ENCODE results near the gene SPEM2.

Gene SPEM2

DNA sequence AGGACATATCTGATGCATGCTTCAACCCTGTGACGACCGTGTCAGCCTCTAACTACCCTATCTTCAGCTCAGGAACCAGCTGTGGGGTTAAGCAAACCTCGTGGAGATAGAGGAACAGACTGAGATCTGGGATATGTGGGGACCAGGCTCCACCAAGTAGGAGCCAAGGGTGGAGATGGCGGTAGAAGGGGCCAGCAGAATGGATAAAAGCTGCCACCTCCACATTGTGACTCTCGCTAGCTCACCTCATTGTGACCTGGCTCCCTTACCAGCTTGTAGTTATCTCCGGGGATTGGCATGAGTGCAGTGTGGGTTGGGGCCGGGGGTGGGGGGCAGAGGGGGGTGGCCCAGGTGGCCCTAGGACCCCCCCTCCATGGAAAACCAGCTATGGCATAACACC lies at the start of gene SPEM2:
Gene SPEM2, plus strand, starts transcription at position 301 of the 400 bp plus-strand sequence. Its CDS starts 73 bp downstream, at position 374.
- in situ Hi-C loops (cut with HindIII; ENCODE audit: low pct_ligation_motif_present, low pct_unique_long_range_greater_than_20kb, low sequenced_read_pairs): no loop called here
- DNase-seq: no peak

DNA sequence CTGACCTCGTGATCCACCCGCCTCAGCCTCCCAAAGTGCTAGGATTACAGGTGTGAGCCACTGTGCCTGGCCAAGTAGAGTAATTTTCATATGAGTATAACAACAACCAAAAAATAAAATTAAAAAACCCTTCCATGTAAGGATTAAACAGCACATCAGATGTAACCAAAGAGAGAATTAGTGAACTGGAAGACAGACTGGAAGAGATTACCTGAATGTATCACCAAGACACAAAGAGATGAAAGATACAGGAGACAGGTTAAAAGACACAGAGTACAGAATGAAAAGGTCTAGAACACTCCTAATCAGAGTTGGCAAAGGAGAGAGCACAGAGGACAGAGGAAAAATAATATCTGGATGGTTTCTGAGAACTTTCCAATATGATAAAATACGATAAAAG lies 46.3 kb upstream of the SPEM2 start:
- DNase-seq: no peak
- in situ Hi-C loops (cut with HindIII; ENCODE audit: low pct_ligation_motif_present, low pct_unique_long_range_greater_than_20kb, low sequenced_read_pairs): no loop called here

- DNase-seq: no peak
- in situ Hi-C loops (cut with HindIII; ENCODE audit: low pct_ligation_motif_present, low pct_unique_long_range_greater_than_20kb, low sequenced_read_pairs): no loop called here
These were observed 45.1 kb upstream of the SPEM2 start for GRCh38 chr17:7380321-7380720.

DNA sequence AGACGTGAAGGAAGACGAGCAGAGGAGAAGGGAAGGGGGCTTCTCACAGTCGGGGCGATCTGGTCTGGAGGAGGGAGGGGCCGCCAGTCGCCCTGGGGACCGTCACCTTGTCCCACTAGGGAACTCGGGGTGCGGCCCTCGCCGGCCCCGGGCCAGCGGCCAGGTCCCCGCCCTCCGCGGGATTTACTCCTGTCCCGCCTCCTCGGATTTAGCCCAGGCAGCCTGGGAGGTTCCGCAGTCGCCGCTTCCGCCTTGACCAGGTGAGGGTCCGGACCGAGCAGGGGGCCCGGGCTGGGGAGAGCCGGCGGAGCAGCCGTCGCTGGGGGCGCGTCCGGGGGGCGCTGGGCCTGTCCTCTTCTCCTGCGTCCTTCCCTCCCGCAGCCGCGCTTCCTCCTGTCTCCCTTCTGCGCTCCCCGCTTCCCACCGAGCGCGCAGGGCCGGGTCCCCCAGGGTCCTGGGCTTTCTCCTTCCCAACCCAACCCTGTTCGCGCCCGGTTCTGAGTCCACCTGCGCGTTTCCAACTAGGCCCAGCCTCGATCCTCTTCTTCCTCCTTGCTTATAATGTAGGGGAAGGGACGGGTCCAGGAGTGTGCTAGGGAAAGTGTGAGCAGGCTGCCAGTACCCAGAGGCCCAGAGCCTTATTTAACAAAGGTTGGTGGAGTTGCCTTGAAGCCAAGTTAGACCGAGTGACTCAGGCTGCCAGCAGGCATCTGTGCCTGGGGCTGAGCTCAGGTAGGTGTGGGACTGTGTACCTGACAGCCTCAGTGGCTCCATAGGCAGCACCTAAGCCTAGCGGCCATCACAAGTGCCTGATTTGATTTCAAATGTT lies 44.3 kb upstream of the SPEM2 start, which contains the start of gene TNK1:
Gene TNK1, plus strand, starts transcription at position 235 of the 829 bp plus-strand sequence. CDS start 1,838 bp downstream, outside the sequence.
- DNase-seq: peak; percentile 47
- in situ Hi-C loops (cut with HindIII; ENCODE audit: low pct_ligation_motif_present, low pct_unique_long_range_greater_than_20kb, low sequenced_read_pairs): no loop called here

DNA sequence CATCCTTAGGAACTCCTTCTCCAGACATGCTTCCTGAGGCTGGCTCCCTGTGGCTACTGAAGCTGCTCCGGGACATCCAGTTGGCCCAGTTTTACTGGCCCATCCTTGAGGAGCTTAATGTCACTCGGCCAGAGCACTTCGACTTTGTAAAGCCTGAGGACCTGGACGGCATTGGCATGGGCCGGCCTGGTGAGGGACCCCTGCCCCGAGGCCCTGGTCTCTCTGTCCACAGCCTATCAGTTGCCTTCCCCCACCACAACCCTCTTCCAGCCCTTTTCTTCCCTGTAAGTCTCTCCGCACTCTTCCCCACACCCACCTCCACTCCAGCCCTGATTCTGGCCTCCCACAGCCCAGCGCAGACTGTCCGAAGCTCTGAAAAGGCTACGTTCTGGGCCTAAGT lies 42.5 kb upstream of the SPEM2 start:
- no peak for DNase-seq
- in situ Hi-C loops (cut with HindIII; ENCODE audit: low pct_ligation_motif_present, low pct_unique_long_range_greater_than_20kb, low sequenced_read_pairs): no loop called here

- DNase-seq: no peak
- in situ Hi-C loops (cut with HindIII; ENCODE audit: low pct_ligation_motif_present, low pct_unique_long_range_greater_than_20kb, low sequenced_read_pairs): no loop called here
These were observed 42.1 kb upstream of the SPEM2 start for GRCh38 chr17:7383371-7383741.

- DNase-seq: no peak
- in situ Hi-C loops (cut with HindIII; ENCODE audit: low pct_ligation_motif_present, low pct_unique_long_range_greater_than_20kb, low sequenced_read_pairs): no loop called here
These were observed 41.5 kb upstream of the SPEM2 start for GRCh38 chr17:7383742-7384488.

DNA sequence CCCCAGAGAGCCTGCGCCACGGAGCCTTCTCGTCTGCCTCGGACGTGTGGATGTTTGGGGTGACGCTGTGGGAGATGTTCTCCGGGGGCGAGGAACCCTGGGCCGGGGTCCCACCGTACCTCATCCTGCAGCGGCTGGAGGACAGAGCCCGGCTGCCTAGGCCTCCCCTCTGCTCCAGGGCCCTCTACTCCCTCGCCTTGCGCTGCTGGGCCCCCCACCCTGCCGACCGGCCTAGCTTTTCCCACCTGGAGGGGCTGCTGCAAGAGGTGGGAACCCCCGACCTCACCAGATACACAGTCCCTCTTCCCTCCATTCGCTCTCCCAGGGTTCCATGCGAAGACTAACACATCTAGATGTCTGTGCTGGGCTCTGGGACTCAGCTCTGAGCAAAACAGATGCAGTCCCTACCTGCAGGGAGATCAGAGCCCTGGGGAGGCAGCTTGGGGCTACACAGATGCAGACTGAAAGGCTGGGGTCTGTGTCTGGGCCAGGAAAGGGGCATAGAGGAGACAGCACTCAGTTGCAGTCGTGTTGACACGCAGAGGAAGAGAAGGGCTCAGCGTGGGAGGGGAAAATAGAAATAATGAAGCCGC lies 40.8 kb upstream of the SPEM2 start:
- in situ Hi-C loops (cut with HindIII; ENCODE audit: low pct_ligation_motif_present, low pct_unique_long_range_greater_than_20kb, low sequenced_read_pairs): no loop called here
- DNase-seq: no peak

- no peak for DNase-seq
- in situ Hi-C loops (cut with HindIII; ENCODE audit: low pct_ligation_motif_present, low pct_unique_long_range_greater_than_20kb, low sequenced_read_pairs): no loop called here
These were observed 36.6 kb upstream of the SPEM2 start for GRCh38 chr17:7388856-7389255.

GRCh38 chr17:7389924-7390910 lies 35.2 kb upstream of the SPEM2 start:
- in situ Hi-C loops (cut with HindIII; ENCODE audit: low pct_ligation_motif_present, low pct_unique_long_range_greater_than_20kb, low sequenced_read_pairs): no loop called here
- no peak for DNase-seq

GRCh38 chr17:7391307-7391706 lies 34.1 kb upstream of the SPEM2 start:
- in situ Hi-C loops (cut with HindIII; ENCODE audit: low pct_ligation_motif_present, low pct_unique_long_range_greater_than_20kb, low sequenced_read_pairs): no loop called here
- no peak for DNase-seq

DNA sequence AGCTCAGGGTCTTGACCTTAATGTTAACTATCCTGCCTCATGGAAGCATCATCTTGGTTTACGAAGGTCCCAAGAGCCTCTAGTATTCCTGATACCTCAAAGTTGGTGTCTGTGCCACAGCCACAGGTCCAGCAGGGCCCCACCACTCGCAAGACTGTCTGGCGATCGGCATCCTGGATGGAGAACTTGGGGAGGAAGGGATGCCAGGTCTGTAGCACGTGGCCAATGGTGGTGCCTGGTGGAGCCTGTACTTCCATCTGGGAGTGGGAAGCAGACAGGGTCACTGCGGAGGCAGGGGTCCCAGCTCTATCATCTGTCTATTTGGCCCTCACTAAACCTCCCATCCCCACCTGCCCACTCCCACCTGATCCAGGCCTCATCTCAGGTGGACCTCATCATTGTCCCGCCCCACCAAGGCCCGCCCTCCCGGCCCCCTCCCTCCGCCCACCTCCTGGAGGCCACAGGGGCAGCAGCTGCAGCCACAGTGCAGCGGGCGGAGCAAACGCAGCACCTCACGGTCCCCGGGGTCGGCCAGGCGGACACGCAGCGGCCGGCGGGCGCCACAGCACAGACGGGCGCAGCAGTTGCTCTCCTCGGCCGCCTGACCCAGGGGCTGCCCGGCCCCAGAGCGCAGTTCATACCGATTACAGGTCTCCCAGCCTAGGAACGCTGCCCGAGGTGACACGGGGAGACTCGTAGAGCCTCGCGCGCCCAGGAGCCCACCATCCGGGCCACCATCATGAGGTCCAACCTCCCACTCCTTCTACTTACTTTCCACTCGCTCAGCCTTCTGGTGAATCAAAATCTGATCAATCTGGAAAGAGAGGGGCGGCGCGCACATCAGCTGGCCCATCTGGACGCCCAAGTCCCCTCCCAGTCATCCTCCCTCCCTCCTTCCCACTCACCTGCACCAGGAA lies 32.5 kb upstream of the SPEM2 start:
- no peak for DNase-seq
- in situ Hi-C loops (cut with HindIII; ENCODE audit: low pct_ligation_motif_present, low pct_unique_long_range_greater_than_20kb, low sequenced_read_pairs): no loop called here

DNA sequence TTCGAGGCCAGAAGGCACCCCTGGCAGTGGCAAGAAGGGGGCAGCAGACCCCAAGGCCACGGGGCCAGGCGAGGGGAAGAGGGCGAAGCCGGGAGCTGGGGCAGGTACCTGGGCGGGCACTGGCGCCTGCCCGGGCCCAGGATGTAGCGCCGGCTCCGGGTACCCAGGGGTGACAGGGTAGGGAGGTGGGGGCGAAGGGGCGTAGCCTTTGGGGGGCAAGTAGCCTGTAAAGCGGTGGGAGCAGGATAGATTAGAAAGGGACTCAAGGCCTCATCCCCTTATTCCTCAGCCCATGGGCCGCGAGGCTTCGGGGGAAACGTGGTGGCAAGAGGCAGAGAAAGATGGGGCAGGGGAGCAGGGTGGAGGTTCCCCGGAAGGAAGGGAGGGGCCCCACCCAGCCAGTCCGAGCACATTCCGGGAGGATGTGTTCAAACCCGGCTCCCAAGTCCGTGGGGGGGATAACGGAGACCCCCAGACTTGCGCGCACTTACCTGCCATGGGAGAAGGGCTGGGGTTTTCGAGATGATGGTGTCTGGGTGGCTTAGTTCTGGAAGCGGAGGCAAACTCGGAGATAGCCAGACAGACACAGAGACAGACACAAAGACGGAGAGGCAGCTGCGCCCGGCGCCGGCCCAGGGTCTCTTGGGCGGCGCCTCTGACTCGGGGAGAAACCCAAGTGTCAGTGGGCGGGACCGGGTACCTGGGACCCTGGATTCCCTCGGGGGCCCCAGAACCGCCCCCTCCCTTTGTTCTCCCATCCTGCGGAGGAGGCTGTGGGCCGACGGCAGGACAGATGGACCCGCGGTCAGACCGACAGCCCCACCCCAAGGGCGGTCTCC lies 31.6 kb upstream of the SPEM2 start:
- in situ Hi-C loops (cut with HindIII; ENCODE audit: low pct_ligation_motif_present, low pct_unique_long_range_greater_than_20kb, low sequenced_read_pairs): no loop called here
- peak; percentile 26 for DNase-seq

- DNase-seq: peak; percentile 81
- in situ Hi-C loops (cut with HindIII; ENCODE audit: low pct_ligation_motif_present, low pct_unique_long_range_greater_than_20kb, low sequenced_read_pairs): no loop called here
These were observed 30.8 kb upstream of the SPEM2 start, which contains the start of gene PLSCR3 for GRCh38 chr17:7394452-7395191. TSS of gene PLSCR3 (minus strand) at chr17:7394525. CDS start at chr17:7394110, 415 bp downstream.

DNA sequence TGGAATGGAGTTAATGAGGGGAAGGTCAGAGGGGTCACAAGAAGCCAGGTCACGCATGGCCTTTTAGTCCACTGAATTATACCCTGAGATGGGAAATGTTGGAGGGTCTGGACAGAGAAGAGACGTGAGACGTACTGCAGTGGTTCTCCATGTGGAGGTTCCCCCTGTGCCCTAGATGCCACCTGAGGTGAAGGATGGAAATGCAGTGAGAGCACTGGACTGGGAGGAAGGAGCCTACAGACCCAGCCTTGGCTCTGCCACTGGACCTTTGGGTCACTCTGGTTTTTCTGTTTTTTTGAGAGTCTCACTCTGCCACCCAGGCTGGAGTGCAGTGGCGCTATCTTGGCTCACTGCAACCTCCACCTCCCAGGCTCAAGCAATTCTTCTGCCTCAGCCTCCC lies 29.3 kb upstream of the SPEM2 start:
- in situ Hi-C loops (cut with HindIII; ENCODE audit: low pct_ligation_motif_present, low pct_unique_long_range_greater_than_20kb, low sequenced_read_pairs): no loop called here
- no peak for DNase-seq

DNA sequence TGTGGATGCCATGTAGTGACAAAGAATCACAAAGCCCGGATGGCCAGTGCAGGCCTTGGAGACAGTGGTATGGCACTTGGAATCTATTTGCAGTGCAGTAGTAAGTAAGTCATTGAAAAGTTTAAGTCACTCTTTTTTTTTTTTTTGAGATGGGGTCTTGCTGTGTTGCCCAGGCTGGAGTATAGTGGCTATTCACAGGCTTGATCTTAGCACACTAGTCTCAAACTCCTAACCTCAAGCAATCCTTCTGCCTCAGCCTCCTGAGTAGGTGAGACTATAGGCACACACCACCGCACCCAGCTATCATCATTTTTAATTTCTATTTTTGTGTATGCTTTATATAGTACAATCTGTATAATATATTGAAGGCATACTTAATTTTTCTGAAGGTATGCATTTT lies 26.8 kb upstream of the SPEM2 start:
- in situ Hi-C loops (cut with HindIII; ENCODE audit: low pct_ligation_motif_present, low pct_unique_long_range_greater_than_20kb, low sequenced_read_pairs): no loop called here
- no peak for DNase-seq
